Tibial nerve (tissue), 3 donors: ENCODE data around the gene HS3ST6.
"Not testable (repeated sequence)": the region's sequence is repeated elsewhere in the genome, so short reads cannot be mapped to it uniquely, and the experiment has no call there.

ENCODE experiments used
- EP300 ChIP-seq, 2 donors: sonication (generic); formaldehyde crosslinking; IDR thresholded peaks; one replicate each; pipeline ENCODE4 v1.6.1; 2017; ENCODE audit warnings: antibody characterized with exemption in 2 of 2, mild to moderate bottlenecking in 1 of 2
- POLR2A ChIP-seq, 2 donors: fragments of 450-650 bp; IDR thresholded peaks; one replicate each; pipeline ENCODE4 v1.6.1; 2017; ENCODE audit warnings: antibody characterized with exemption in 2 of 2, mild to moderate bottlenecking in 2 of 2, moderate library complexity in 2 of 2

- not testable (repeated sequence) for TF ChIP-seq POLR2A, EP300 (IDR thresholded peaks at IDR 0.05)
Measured at GRCh38 chr16:1957434-1958142, 39.4 kb upstream of the HS3ST6 start.
